ENCODE data around the gene TBC1D9B.

Gene TBC1D9B

GRCh38 chr5:179880848-179881590 lies 26.7 kb downstream of the TBC1D9B start:
- H3K36me3 Mint-ChIP-seq (ENCODE audit: low read depth), result peaks cover 71% of the 10 kb centered on the region
- peaks cover 39% of the 10 kb centered on the region for H3K9me3 Mint-ChIP-seq
- no peak overlapping the region for H3K27ac Mint-ChIP-seq
- peaks cover 3% of the 10 kb centered on the region for H3K27me3 Mint-ChIP-seq (ENCODE audit: low read depth, poor library complexity)
- TF ChIP-seq, protein P1, sequence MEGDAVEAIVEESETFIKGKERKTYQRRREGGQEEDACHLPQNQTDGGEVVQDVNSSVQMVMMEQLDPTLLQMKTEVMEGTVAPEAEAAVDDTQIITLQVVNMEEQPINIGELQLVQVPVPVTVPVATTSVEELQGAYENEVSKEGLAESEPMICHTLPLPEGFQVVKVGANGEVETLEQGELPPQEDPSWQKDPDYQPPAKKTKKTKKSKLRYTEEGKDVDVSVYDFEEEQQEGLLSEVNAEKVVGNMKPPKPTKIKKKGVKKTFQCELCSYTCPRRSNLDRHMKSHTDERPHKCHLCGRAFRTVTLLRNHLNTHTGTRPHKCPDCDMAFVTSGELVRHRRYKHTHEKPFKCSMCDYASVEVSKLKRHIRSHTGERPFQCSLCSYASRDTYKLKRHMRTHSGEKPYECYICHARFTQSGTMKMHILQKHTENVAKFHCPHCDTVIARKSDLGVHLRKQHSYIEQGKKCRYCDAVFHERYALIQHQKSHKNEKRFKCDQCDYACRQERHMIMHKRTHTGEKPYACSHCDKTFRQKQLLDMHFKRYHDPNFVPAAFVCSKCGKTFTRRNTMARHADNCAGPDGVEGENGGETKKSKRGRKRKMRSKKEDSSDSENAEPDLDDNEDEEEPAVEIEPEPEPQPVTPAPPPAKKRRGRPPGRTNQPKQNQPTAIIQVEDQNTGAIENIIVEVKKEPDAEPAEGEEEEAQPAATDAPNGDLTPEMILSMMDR (IDR thresholded peaks at IDR 0.05), result no peak
- H3K4me1 Mint-ChIP-seq, result peaks cover 1% of the 10 kb centered on the region
- DNase-seq, result no peak
- H3K4me3 Mint-ChIP-seq, result no peak overlapping the region

DNA sequence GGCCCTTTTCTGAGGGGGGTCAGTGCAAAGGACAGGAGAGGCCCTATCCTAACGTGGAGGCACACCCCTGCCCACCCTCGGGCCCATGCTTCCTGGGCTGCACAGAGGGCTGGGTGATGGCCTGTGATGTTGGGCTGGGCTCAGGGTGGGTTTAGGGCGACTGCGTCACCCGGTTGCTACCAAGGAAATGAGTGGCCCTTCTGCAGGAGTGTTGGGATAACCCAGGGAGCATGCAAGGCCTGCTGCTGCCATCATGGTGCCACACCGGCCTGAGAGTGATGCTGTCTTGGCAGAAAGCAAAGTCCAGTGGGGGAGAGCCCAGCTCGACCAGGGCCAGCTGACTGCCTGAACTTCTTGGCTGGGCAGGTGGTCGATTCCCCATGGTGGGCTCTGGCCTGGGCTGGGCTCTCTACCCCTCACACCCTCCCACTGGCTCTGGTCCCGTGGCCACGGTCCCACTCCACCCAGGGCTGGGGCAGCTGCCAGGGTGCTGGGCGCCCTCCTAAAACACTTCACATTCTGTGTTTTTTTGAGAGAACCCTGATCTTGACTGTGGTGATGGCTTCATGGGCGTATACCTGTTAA lies 27.5 kb downstream of the TBC1D9B start:
- H3K27me3 Mint-ChIP-seq (ENCODE audit: low read depth, poor library complexity), result peaks cover 3% of the 10 kb centered on the region
- no peak overlapping the region for H3K27ac Mint-ChIP-seq
- peaks cover 63% of the 10 kb centered on the region for H3K36me3 Mint-ChIP-seq (ENCODE audit: low read depth)
- H3K4me1 Mint-ChIP-seq, result no peaks in the 10 kb centered on the region
- peaks cover 32% of the 10 kb centered on the region for H3K9me3 Mint-ChIP-seq
- TF ChIP-seq, protein P1 (IDR thresholded peaks at IDR 0.05), result no peak
- no peak overlapping the region for H3K4me3 Mint-ChIP-seq
- no peak for DNase-seq

DNA sequence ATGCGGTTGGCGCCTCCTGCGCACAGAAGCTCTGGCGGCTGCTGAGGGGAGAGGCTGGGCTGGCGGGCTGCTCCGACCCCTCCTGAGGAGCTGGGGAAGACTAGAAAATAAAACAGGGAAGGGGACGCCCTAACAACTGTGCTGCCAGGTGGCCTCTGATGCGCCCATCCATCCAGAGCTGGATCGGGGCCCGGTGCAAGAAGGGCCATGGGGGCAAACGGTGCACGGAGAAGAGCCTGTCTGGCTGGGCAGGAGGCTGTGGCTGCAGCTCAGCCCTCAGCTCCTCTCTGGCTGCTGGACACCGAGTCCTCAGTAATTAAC lies 28.0 kb downstream of the TBC1D9B start:
- H3K9me3 Mint-ChIP-seq, result peaks cover 27% of the 10 kb centered on the region
- no peak overlapping the region for H3K4me3 Mint-ChIP-seq
- H3K36me3 Mint-ChIP-seq (ENCODE audit: low read depth), result peaks cover 58% of the 10 kb centered on the region

DNA sequence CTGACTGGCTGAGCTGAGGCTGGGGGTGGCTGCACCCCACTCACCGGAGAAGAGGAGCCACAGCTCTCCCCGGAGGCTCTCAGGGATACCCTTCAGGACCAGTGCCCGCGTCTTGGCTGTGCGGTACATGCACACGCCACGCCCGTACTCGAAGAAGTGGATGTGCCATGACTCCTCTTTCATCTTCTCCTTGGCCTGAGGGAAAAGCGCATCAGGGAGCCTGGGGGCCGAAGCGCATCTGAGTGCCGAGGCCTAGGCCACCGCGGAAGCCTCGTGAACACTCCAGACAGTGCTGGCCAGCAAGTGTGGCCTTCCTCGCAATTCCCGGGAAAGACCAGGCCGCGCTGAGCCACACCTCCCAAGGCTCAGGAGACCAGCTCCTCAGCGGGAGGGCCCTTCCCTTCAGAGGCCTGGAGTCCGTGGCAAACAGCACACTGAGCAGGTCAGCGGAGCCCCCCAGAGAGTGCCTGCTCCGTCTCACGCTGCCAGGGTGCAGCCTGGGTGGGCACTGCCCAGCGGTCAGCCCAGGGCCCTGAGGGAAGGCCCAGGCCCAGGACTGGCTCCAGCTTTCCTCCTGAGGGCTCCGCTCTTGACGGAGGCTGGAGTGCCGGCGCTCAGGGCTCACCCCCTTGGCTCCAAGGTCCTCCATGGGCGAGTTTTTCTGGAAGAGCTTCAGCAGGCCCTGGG lies 28.6 kb downstream of the TBC1D9B start:
- H3K36me3 Mint-ChIP-seq (ENCODE audit: low read depth), result peaks cover 52% of the 10 kb centered on the region
- TF ChIP-seq, protein P1 (IDR thresholded peaks at IDR 0.05), result no peak
- no peaks in the 10 kb centered on the region for H3K4me1 Mint-ChIP-seq
- no peak overlapping the region for H3K4me3 Mint-ChIP-seq
- no peak overlapping the region for H3K27ac Mint-ChIP-seq
- no peak for DNase-seq
- peaks cover 22% of the 10 kb centered on the region for H3K9me3 Mint-ChIP-seq
- H3K27me3 Mint-ChIP-seq (ENCODE audit: low read depth, poor library complexity), result peaks cover 3% of the 10 kb centered on the region

More for the DNA sequence above, 28.0 kb downstream of the TBC1D9B start:
- H3K27ac Mint-ChIP-seq, result no peak overlapping the region
- TF ChIP-seq, protein P1 (IDR thresholded peaks at IDR 0.05), result no peak
- no peaks in the 10 kb centered on the region for H3K4me1 Mint-ChIP-seq
- peaks cover 3% of the 10 kb centered on the region for H3K27me3 Mint-ChIP-seq (ENCODE audit: low read depth, poor library complexity)
- DNase-seq, result no peak

GRCh38 chr5:179878222-179879002 lies 29.3 kb downstream of the TBC1D9B start:
- DNase-seq, result no peak
- peaks cover 45% of the 10 kb centered on the region for H3K36me3 Mint-ChIP-seq (ENCODE audit: low read depth)
- TF ChIP-seq, protein P1 (IDR thresholded peaks at IDR 0.05), result no peak
- peaks cover 3% of the 10 kb centered on the region for H3K27me3 Mint-ChIP-seq (ENCODE audit: low read depth, poor library complexity)
- H3K9me3 Mint-ChIP-seq, result peaks cover 15% of the 10 kb centered on the region
- no peaks in the 10 kb centered on the region for H3K4me1 Mint-ChIP-seq
- no peak overlapping the region for H3K4me3 Mint-ChIP-seq
- no peak overlapping the region for H3K27ac Mint-ChIP-seq

Data from nephron progenitor cell (in vitro differentiated cells).